SU-DHL-6 (cell line): ENCODE data around the gene P2RY1.
"Not testable (repeated sequence)": the region's sequence is repeated elsewhere in the genome, so short reads cannot be mapped to it uniquely, and the experiment has no call there.

Experiments used
- H2AFZ ChIP-seq: fragments of 200-600 bp; sonication (generic); 2 replicates; pipeline ENCODE4 v1.6.1; 2014; ENCODE audit warnings: low read depth, mild to moderate bottlenecking, moderate library complexity, mixed read lengths, antibody characterized with exemption, low read length; ENCODE audit not compliant: severe bottlenecking
- H3F3A ChIP-seq: fragments of 200-600 bp; shearing (Covaris generic); 2 replicates; pipeline ENCODE4 v1.6.0; 2016; ENCODE audit warnings: antibody characterized with exemption, mild to moderate bottlenecking; ENCODE audit not compliant: insufficient read depth
- H3K27ac ChIP-seq: fragments of 200-600 bp; sonication (generic); 2 replicates; pipeline ENCODE4 v1.5.1; 2016; ENCODE audit warnings: low read depth, mild to moderate bottlenecking, low read length, moderate library complexity, mixed read lengths
- H3K27me3 ChIP-seq: fragments of 200-600 bp; sonication (generic), shearing (Covaris generic); 2 replicates; pipeline ENCODE4 v1.6.0; 2014; ENCODE audit warnings: mild to moderate bottlenecking, low read length
- H3K36me3 ChIP-seq: fragments of 200-600 bp; sonication (generic); 2 replicates; pipeline ENCODE4 v1.6.1; 2014; ENCODE audit warnings: mild to moderate bottlenecking, low read length, mixed read lengths
- H3K4me2 ChIP-seq: fragments of 300-600, 200-600 bp; shearing (Covaris generic), sonication (generic); 2 replicates; pipeline ENCODE4 v1.6.0; 2014; ENCODE audit warnings: low read length, low read depth, mild to moderate bottlenecking; ENCODE audit not compliant: poor library complexity, severe bottlenecking
- H3K4me3 ChIP-seq: fragments of 200-600 bp; sonication (generic); 2 replicates; pipeline ENCODE4 v1.5.1; 2014; ENCODE audit warnings: antibody characterized with exemption, low read length, mild to moderate bottlenecking, mixed read lengths; ENCODE audit not compliant: insufficient read depth, poor library complexity, severe bottlenecking
- H3K79me2 ChIP-seq: fragments of 200-600 bp; sonication (generic); 2 replicates; pipeline ENCODE4 v1.6.1; 2014; ENCODE audit warnings: mild to moderate bottlenecking, low read length, moderate library complexity; ENCODE audit not compliant: insufficient read depth
- H3K9ac ChIP-seq: fragments of 200-600 bp; sonication (generic); 2 replicates; pipeline ENCODE4 v1.7.0; 2014; ENCODE audit warnings: mild to moderate bottlenecking, low read length
- H3K9me2 ChIP-seq: fragments of 200-600 bp; sonication (generic); replicated peaks from 2 replicates; pipeline ENCODE4 v1.6.1; 2014; ENCODE audit warnings: low read length; ENCODE audit not compliant: insufficient read depth
- H3K9me3 ChIP-seq: fragments of 200-600 bp; sonication (generic); 2 replicates; pipeline ENCODE4 v1.6.1; 2014; ENCODE audit warnings: low read length, mixed read lengths; ENCODE audit not compliant: insufficient read depth
- H4K20me1 ChIP-seq: fragments of 200-600 bp; sonication (generic); 2 replicates; pipeline ENCODE4 v1.6.1; 2014; ENCODE audit warnings: low read depth, mild to moderate bottlenecking, antibody characterized with exemption, low read length, moderate library complexity, mixed read lengths
- EZH2phosphoT487 ChIP-seq: fragments of 200-600 bp; sonication (generic), shearing (Covaris generic); conservative IDR thresholded peaks from 2 replicates; pipeline ENCODE4 v1.6.1; 2018; ENCODE audit warnings: mild to moderate bottlenecking, antibody characterized with exemption, low read length, moderate library complexity, mixed read lengths
- TF ChIP-seq, protein P1 (sequence below): fragments of 200-600 bp; sonication (generic); IDR thresholded peaks from one replicate; pipeline ENCODE4 v1.5.1; 2017; ENCODE audit warnings: antibody characterized with exemption, mild to moderate bottlenecking, low read length, moderate library complexity; ENCODE audit not compliant: insufficient read depth, poor library complexity, severe bottlenecking

The P2RY1 gene

DNA sequence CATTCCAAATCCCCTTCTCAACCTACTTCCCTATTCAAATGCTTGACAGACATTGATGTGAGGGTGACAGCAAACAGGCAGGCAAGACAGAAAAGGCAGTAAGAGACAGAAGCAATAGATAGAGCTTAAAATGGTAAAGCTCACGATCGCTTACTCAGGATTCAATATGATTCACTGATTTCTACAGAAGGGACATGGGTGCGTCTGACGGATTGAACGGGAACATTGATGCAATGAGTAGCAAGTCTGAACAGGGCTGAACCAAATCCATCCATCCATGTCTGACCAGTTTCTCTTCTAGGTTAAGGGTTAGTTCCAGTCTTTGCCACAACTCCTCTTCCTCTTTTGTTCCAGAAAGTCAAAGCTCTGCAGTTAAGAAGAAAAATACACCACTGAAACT is 35.1 kb downstream of the P2RY1 start:
- Histone ChIP-seq H3K27ac (no peak overlapping the region), H3K36me3 (no peaks in the 10 kb centered on the region), H3K4me3 (no peak overlapping the region), H3F3A (no peaks in the 10 kb centered on the region), H3K9ac (no peak overlapping the region), H3K9me2 (no peaks in the 10 kb centered on the region), H2AFZ (no peak overlapping the region), H3K9me3 (no peaks in the 10 kb centered on the region), H3K79me2 (no peaks in the 10 kb centered on the region), H4K20me1 (no peaks in the 10 kb centered on the region), H3K4me2 (no peak overlapping the region), H3K27me3 (no peaks in the 10 kb centered on the region)
- TF ChIP-seq, protein P1, sequence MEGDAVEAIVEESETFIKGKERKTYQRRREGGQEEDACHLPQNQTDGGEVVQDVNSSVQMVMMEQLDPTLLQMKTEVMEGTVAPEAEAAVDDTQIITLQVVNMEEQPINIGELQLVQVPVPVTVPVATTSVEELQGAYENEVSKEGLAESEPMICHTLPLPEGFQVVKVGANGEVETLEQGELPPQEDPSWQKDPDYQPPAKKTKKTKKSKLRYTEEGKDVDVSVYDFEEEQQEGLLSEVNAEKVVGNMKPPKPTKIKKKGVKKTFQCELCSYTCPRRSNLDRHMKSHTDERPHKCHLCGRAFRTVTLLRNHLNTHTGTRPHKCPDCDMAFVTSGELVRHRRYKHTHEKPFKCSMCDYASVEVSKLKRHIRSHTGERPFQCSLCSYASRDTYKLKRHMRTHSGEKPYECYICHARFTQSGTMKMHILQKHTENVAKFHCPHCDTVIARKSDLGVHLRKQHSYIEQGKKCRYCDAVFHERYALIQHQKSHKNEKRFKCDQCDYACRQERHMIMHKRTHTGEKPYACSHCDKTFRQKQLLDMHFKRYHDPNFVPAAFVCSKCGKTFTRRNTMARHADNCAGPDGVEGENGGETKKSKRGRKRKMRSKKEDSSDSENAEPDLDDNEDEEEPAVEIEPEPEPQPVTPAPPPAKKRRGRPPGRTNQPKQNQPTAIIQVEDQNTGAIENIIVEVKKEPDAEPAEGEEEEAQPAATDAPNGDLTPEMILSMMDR, result no peak
- TF ChIP-seq EZH2phosphoT487, result no peak

DNA sequence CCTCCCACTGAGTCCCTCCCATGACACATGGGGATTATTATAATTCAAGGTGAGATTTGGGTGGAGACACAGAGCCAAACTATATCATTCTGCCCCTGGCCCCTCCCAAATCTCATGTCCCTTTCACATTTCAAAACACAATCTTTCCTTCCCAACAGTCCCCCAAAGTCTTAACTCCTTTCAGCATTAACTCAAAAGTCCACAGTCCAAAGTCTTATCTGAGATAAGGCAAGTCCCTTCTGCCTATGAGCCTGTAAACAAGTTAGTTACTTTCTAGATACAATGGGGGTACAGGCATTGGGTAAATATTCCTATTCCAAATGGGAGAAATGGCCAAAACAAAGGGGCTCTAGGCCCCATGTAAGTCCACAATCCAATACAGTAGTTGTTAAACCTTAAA is 38.4 kb downstream of the P2RY1 start:
- H3K4me3 ChIP-seq, H4K20me1 ChIP-seq, H3K9me3 ChIP-seq, H3K79me2 ChIP-seq, H3K27ac ChIP-seq, H3K27me3 ChIP-seq, H3K4me2 ChIP-seq, H3K9me2 ChIP-seq, H3K9ac ChIP-seq, H2AFZ ChIP-seq, H3F3A ChIP-seq, H3K36me3 ChIP-seq: not testable (repeated sequence)

DNA sequence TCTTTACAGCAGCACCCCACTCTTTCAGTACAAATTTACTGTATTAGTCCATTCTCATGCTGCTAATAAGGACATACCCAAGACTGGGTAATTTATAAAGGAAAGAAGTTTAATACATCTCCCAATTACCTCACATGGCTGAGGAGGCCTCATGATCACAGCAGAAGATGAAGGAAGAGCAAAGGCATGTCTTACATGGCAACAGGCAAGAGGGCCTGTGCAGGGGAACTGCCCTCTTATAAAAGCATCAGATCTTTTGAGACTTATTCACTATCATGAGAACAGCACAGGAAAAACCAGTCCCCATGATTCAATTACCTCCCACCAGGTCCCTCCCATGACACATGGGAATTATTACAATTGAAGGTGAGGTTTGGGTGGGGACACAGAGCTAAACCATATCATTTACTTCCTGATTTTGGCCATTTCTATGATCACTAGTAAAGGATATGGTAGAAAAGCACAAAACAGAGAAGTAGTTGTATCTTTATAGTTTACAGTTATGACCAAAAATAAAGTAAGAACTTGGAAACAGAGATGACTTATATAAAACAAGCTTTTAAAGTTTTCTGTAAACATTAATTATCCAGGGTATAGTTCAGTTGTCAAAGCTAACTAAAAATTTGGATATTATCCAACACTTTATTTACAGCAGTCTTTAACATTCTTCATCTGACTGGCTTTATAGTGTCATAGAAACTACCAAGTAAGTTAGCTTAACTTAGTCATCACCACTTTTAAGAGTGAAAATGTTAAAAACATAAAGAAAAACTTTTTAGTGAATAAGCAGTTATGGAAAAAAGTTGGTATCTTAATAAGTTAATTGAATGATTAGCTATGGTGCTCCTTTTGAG is 40.2 kb downstream of the P2RY1 start:
- H3K9me3 ChIP-seq, result no peaks in the 10 kb centered on the region
- H3K36me3 ChIP-seq, result no peaks in the 10 kb centered on the region
- no peaks in the 10 kb centered on the region for H3K27me3 ChIP-seq
- H2AFZ ChIP-seq, result no peak overlapping the region
- no peaks in the 10 kb centered on the region for H3F3A ChIP-seq
- H3K79me2 ChIP-seq, result no peaks in the 10 kb centered on the region
- H3K4me2 ChIP-seq, result no peak overlapping the region
- H4K20me1 ChIP-seq, result no peaks in the 10 kb centered on the region
- H3K4me3 ChIP-seq, result no peak overlapping the region
- no peak for TF ChIP-seq EZH2phosphoT487
- TF ChIP-seq, protein P1, result no peak
- H3K9me2 ChIP-seq, result no peaks in the 10 kb centered on the region
- no peak overlapping the region for H3K9ac ChIP-seq
- no peak overlapping the region for H3K27ac ChIP-seq

DNA sequence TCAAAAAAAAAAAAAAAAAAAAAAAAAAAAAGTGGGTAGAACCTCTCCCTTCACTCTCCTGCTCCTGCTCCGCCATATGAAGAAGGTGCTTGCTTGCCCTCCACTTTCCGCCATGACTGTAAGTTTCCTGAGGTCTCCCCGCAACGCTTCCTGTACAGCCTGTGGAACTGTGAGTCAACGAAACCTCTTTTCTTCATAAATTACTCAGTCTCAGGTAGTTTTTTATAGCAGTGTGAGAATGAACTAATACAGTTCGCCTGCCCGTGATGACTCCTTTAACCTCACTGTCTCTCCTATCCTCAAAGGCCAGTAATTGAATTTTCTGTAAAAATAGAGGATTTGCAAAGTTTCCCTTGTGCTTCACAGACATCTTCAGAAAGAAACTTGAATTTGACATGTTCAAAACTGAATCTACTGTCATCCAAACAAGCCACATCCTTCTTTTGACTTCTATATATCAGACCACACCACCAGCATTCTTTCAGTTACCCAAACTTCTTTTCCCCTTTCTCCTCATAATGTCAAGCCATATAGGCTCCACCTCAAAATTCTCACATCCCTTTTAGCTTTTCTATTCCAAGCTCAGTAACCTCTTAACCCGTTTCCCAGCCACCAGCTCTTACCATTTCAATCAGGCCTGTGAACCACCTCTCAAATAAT is 44.3 kb downstream of the P2RY1 start:
- TF ChIP-seq, protein P1, result no peak
- no peaks in the 10 kb centered on the region for H3K79me2 ChIP-seq
- H3K27me3 ChIP-seq, result no peaks in the 10 kb centered on the region
- H2AFZ ChIP-seq, result no peak overlapping the region
- H3K9ac ChIP-seq, result no peak overlapping the region
- H3K9me2 ChIP-seq, result no peaks in the 10 kb centered on the region
- no peak overlapping the region for H3K27ac ChIP-seq
- no peaks in the 10 kb centered on the region for H3K9me3 ChIP-seq
- H3K4me3 ChIP-seq, result no peak overlapping the region
- no peaks in the 10 kb centered on the region for H4K20me1 ChIP-seq
- H3F3A ChIP-seq, result no peaks in the 10 kb centered on the region
- H3K4me2 ChIP-seq, result no peak overlapping the region
- no peaks in the 10 kb centered on the region for H3K36me3 ChIP-seq
